ENCODE data around the gene SEC14L6. TPM values are rescaled to one million over a fixed set of nuclear protein-coding genes. Genes with fewer than 3 reads are reported as not detected.
"Not testable (repeated sequence)": the region's sequence is repeated elsewhere in the genome, so short reads cannot be mapped to it uniquely, and the experiment has no call there.

Gene SEC14L6
- total RNA-seq, 4 donors from 2014 or later = 15.2 to 105 (median 41.4) TPM

DNA sequence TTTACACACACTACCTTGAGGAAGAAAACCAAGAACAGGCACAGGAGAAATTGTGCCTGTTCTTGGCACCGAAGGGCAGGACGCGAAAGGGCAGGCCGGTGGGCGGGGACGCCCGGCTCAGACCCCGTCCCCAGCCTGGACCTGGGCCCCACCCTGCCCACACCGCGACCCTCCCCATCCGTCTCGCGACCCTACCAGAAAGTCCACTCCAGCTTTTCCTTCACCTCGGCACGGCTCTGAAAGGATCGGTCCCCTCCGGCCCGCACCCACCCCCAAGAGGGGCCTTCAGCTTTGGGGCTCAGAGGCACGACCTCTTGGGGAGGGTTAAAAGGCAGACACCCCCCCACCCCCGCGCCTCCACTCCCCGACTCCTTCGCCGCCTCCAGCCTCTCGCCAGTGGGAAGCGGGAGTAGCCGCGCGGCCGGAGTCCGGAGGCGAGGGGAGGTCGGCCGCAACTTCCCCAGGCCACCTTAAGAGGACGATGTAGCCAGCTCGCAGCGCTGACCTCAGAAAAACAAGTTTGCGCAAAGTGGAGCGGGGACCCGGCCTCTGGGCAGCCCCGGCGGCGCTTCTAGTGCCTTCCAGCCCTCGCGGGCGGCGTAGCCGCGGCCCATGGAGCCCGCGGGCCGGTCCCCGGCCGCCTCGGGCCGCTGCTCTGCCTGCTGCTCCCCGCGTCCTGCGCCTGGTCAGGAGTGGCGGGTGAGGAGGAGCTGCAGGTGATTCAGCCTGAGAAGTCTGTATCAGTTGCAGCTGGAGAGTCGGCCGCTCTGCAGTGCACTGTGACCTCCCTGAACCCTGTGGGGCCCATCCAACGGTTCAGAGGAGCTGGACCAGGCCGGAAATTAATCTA lies 4.4 kb downstream of the SEC14L6 start:
- H3K27me3 ChIP-seq = peaks cover 40% of the 10 kb centered on the region
- H3K27ac ChIP-seq = no peak overlapping the region
- peaks cover 10% of the 10 kb centered on the region for H3K4me1 ChIP-seq
- H3K4me3 ChIP-seq = peak overlapping the region; percentile 45
- WGBS = 11% methylated on average over 16 of the region's 64 CpGs
- no peaks in the 10 kb centered on the region for H3K9me3 ChIP-seq
- no peak for TF ChIP-seq POLR2AphosphoS5 (IDR thresholded peaks at IDR 0.05)
- TF ChIP-seq EP300 (IDR thresholded peaks at IDR 0.05) = no peak
- TF ChIP-seq POLR2A (IDR thresholded peaks at IDR 0.05) = no peak
- TF ChIP-seq, protein P1, sequence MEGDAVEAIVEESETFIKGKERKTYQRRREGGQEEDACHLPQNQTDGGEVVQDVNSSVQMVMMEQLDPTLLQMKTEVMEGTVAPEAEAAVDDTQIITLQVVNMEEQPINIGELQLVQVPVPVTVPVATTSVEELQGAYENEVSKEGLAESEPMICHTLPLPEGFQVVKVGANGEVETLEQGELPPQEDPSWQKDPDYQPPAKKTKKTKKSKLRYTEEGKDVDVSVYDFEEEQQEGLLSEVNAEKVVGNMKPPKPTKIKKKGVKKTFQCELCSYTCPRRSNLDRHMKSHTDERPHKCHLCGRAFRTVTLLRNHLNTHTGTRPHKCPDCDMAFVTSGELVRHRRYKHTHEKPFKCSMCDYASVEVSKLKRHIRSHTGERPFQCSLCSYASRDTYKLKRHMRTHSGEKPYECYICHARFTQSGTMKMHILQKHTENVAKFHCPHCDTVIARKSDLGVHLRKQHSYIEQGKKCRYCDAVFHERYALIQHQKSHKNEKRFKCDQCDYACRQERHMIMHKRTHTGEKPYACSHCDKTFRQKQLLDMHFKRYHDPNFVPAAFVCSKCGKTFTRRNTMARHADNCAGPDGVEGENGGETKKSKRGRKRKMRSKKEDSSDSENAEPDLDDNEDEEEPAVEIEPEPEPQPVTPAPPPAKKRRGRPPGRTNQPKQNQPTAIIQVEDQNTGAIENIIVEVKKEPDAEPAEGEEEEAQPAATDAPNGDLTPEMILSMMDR (IDR thresholded peaks at IDR 0.05) = no peak
- no peak for DNase-seq (ENCODE audit: low spot score in 2 of 2)
- H3K36me3 ChIP-seq = no peaks in the 10 kb centered on the region

DNA sequence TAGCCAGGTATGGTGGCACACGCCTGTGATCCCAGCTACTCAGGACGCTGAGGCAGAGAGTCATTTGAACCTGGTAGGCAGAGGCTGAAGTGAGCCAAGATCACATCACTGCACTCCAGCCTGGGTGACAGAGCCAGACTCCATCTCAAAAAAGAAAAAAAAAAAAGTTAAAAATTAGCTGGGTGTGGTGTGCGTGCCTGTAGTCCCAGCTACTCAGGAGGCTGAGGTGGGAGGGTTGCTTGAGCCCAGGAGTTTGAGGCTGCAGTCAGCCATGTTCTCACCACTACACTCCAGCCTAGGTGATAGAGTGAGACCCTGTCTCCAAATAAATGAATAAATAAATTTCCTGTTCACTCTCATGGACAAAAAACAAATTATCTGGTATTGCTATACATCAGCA lies 5.0 kb downstream of the SEC14L6 start:
- not testable (repeated sequence) for DNase-seq (ENCODE audit: low spot score in 2 of 2); H3K27ac ChIP-seq; H3K36me3 ChIP-seq; H3K4me3 ChIP-seq; H3K9me3 ChIP-seq
- WGBS = 74% methylated on average over 3 of the region's 3 CpGs
- peaks cover 40% of the 10 kb centered on the region for H3K27me3 ChIP-seq
- peaks cover 10% of the 10 kb centered on the region for H3K4me1 ChIP-seq

DNA sequence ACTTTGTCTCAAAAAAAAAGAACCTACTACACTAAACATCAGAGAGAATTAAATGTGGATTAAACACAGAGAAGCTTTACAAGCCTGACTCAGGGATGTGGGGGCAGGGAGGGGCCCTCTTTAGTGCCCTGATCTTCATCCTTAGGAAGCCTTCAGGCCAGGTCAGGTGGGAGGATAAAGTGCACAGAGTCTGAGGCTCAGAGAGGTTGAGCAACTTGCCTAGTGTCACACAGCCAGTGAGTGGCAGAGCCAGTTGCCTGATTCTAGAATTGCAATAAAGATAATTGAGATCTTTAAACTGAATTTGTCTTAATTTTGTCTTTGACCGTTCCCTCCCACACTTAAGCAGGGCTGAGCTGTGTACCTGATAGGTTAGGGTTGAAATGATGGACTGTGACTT lies 7.2 kb downstream of the SEC14L6 start:
- DNase-seq (ENCODE audit: low spot score in 2 of 2) = no peak
- peaks cover 38% of the 10 kb centered on the region for H3K27me3 ChIP-seq
- no peak overlapping the region for H3K27ac ChIP-seq
- no peak overlapping the region for H3K4me3 ChIP-seq
- TF ChIP-seq, protein P1 (IDR thresholded peaks at IDR 0.05) = no peak
- no peak for TF ChIP-seq EP300 (IDR thresholded peaks at IDR 0.05)
- no peak for TF ChIP-seq POLR2AphosphoS5 (IDR thresholded peaks at IDR 0.05)
- no peak for TF ChIP-seq POLR2A (IDR thresholded peaks at IDR 0.05)
- H3K4me1 ChIP-seq = peaks cover 10% of the 10 kb centered on the region
- 85% methylated on average over 1 of the region's 1 CpG for whole genome bisulfite sequencing
- H3K36me3 ChIP-seq = no peaks in the 10 kb centered on the region
- H3K9me3 ChIP-seq = no peaks in the 10 kb centered on the region

DNA sequence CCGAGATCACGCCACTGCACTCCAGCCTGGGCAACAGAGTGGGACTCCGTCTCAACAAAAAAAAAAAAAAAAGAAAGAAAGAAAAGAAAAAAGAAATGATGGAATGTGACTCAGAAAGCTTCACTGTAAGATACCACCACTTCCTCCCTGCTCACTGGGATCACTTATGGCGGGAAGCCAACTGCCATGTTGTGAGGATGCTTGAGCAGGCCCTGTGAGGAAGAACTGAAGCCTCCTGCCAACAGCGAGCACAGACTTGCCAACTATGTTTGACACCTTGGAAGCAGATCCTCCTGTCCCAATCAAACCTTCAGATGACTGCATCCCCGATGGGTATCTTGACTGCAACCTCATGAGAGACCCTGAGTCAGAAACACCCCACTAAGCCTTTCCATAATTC lies 8.3 kb downstream of the SEC14L6 start:
- DNase-seq (ENCODE audit: low spot score in 2 of 2) = no peak
- Histone ChIP-seq H3K27me3 (peaks cover 27% of the 10 kb centered on the region), H3K4me1 (peaks cover 10% of the 10 kb centered on the region), H3K27ac (no peak overlapping the region), H3K36me3 (no peaks in the 10 kb centered on the region), H3K4me3 (no peak overlapping the region), H3K9me3 (no peaks in the 10 kb centered on the region)
- TF ChIP-seq POLR2AphosphoS5 (IDR thresholded peaks at IDR 0.05) (no peak), POLR2A (IDR thresholded peaks at IDR 0.05) (no peak), EP300 (IDR thresholded peaks at IDR 0.05) (no peak)
- TF ChIP-seq, protein P1 (IDR thresholded peaks at IDR 0.05) = no peak
- 82% methylated on average over 6 of the region's 6 CpGs for WGBS

DNA sequence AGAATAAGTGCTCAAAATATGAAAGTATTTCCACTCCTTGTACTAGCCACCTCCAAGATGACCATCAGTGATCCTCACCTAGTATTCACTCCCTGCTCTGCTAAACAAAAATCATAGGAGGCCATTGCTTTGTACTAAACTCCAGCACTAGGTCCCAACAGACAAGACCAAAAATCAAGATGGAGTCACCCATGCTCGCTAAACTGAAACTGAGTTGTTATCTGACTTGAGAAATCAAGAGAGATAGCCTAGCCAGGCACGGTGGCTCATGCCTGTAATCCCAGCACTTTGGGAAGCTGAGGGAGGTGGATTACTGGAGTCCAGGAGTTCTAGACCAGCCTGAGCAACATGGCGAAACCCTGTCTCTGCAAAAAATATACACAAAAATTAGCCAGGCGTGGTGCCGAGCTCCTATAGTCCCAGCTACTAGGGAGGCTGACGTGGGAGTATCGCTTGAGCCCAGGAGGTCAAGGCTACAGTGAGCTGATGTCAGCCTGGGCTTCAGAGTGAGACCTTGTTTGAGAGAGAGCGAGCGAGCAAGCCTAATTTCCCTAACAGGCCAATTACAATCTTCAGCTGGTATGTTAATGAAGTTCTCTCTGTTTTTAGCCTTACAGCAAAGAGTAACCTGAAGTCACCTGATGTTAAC lies 9.3 kb downstream of the SEC14L6 start:
- no peak for DNase-seq (ENCODE audit: low spot score in 2 of 2)
- Histone ChIP-seq H3K27ac (no peak overlapping the region), H3K9me3 (no peaks in the 10 kb centered on the region), H3K27me3 (peaks cover 16% of the 10 kb centered on the region), H3K36me3 (no peaks in the 10 kb centered on the region), H3K4me3 (no peak overlapping the region), H3K4me1 (peaks cover 5% of the 10 kb centered on the region)
- 77% methylated on average over 7 of the region's 9 CpGs for WGBS
- TF ChIP-seq, protein P1 (IDR thresholded peaks at IDR 0.05) = no peak

Measured in suprapubic skin (tissue), 4 donors.